ENCODE measurements around the gene CD48. TPM values are rescaled to one million over a fixed set of nuclear protein-coding genes. Genes with fewer than 3 reads are reported as not detected.

CD48 gene
- total RNA-seq, 1 experiment from 2014 or later, result not detected

DNA sequence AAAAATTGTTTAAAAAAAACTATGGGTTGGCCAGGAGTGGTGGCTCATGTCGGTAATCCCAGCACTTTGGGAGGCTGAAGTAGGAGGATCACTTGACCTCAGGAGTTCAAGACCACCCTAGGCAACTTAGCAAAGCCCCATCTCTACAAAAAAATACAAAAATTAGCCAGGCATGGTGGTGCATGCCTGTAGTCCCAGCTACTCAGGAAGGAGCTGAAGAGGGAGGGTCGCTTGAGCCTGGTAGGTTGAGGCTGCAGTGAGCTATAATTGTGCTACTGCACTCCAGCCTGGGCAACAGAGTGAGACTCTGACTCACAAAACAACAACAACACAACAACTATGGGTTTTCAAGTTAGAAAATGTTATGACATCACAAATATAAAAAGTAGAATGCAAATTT, 43.8 kb upstream of the CD48 start:
- Histone ChIP-seq H3K36me3 (ENCODE audit: control insufficient read depth, insufficient read depth, low read length) (no peaks in the 10 kb centered on the region), H3K4me3 (ENCODE audit: low read depth, low read length) (no peak overlapping the region), H3K9me3 (peaks cover 3% of the 10 kb centered on the region; the same call in 1 of the 2 replicates), H3K27me3 (replicated peaks; ENCODE audit: control insufficient read depth, insufficient read depth, low read length) (no peaks in the 10 kb centered on the region), H3K4me1 (no peaks in the 10 kb centered on the region)
- ChIA-PET CTCF (interaction anchor here (0.6 kb wide), 1 partner anchor 10 kb away, joined by 3 read pairs; no protein-coding TSS in a partner anchor), POLR2A (no interaction called here)
- no peak for TF ChIP-seq CTCF (IDR thresholded peaks at IDR 0.05; ENCODE audit: insufficient read depth in 1 of 2, low read depth in 1 of 2, low read length in 1 of 2, severe bottlenecking in 1 of 2, unreplicated experiment in 1 of 2)
- no peak for DNase-seq
- H3K4me3 Mint-ChIP-seq (ENCODE audit: unreplicated experiment), result no peak overlapping the region
- no peaks in the 10 kb centered on the region for H3K36me3 Mint-ChIP-seq (ENCODE audit: insufficient read depth, unreplicated experiment)
- no peak overlapping the region for H3K27ac Mint-ChIP-seq (ENCODE audit: unreplicated experiment)
- H3K9me3 Mint-ChIP-seq (ENCODE audit: unreplicated experiment), result no peaks in the 10 kb centered on the region
- no TSS peak for BruUV-seq (replicated peaks)
- H3K4me1 Mint-ChIP-seq (ENCODE audit: low read depth, unreplicated experiment), result no peaks in the 10 kb centered on the region
- H3K27me3 Mint-ChIP-seq (ENCODE audit: insufficient read depth, unreplicated experiment), result peaks cover 5% of the 10 kb centered on the region
- intact Hi-C loops (cut with micrococcal nuclease; ENCODE audit: unreplicated experiment), result no loop called here

DNA sequence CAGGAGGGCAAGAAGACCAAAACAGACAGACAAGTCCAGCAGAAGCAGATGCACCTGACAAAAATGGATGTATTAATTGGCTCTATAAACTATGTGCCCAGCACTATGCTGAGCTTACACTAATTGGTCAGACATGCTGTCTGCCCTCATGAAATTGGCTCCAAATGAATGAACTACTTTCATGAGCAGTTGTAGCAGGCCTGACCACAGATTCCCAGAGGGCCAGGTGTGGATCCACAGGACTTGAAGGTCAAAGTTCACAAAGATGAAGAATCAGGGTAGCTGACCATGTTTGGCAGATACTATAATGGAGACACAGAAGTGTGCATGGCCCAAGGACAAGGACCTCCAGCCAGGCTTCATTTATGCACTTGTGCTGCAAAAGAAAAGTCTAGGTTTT, 42.0 kb upstream of the CD48 start:
- no peaks in the 10 kb centered on the region for H3K36me3 ChIP-seq (ENCODE audit: control insufficient read depth, insufficient read depth, low read length)
- no peaks in the 10 kb centered on the region for H3K27me3 ChIP-seq (replicated peaks; ENCODE audit: control insufficient read depth, insufficient read depth, low read length)
- no peaks in the 10 kb centered on the region for H3K4me1 ChIP-seq
- Mint-ChIP-seq H3K27me3 (ENCODE audit: insufficient read depth, unreplicated experiment) (peaks cover 5% of the 10 kb centered on the region), H3K4me1 (ENCODE audit: low read depth, unreplicated experiment) (no peaks in the 10 kb centered on the region), H3K27ac (ENCODE audit: unreplicated experiment) (no peak overlapping the region), H3K4me3 (ENCODE audit: unreplicated experiment) (no peak overlapping the region), H3K9me3 (ENCODE audit: unreplicated experiment) (no peaks in the 10 kb centered on the region), H3K36me3 (ENCODE audit: insufficient read depth, unreplicated experiment) (no peaks in the 10 kb centered on the region)
- BruUV-seq (replicated peaks), result no TSS peak
- no peak overlapping the region for H3K4me3 ChIP-seq (ENCODE audit: low read depth, low read length)
- ChIA-PET CTCF (no interaction called here), POLR2A (no interaction called here)
- DNase-seq, result no peak
- peaks cover 3% of the 10 kb centered on the region; the same call in 1 of the 2 replicates for H3K9me3 ChIP-seq
- no peak for TF ChIP-seq CTCF (IDR thresholded peaks at IDR 0.05; ENCODE audit: insufficient read depth in 1 of 2, low read depth in 1 of 2, low read length in 1 of 2, severe bottlenecking in 1 of 2, unreplicated experiment in 1 of 2)
- intact Hi-C loops (cut with micrococcal nuclease; ENCODE audit: unreplicated experiment), result no loop called here

DNA sequence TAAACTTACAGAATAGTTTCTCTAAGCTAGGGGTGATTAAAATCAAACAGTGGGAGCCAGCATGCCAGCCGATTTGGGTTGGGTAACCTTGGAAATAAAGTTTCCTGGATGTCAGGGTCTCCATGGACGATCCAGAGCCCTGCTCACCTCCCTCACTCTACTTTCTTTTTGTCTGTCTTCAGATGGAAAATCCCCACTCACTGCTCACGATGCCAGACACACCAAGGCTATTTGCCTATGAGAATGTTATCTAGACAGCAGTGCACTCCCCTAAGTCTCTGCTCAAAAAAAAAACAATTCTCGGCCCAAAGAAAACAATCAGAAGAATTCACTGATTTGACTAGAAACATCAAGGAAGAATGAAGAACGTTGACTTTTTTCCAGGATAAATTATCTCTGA, 41.3 kb upstream of the CD48 start:
- H3K9me3 Mint-ChIP-seq (ENCODE audit: unreplicated experiment), result no peaks in the 10 kb centered on the region
- intact Hi-C loops (cut with micrococcal nuclease; ENCODE audit: unreplicated experiment), result no loop called here
- H3K27ac Mint-ChIP-seq (ENCODE audit: unreplicated experiment), result no peak overlapping the region
- H3K4me3 Mint-ChIP-seq (ENCODE audit: unreplicated experiment), result no peak overlapping the region
- no peaks in the 10 kb centered on the region for H3K4me1 Mint-ChIP-seq (ENCODE audit: low read depth, unreplicated experiment)
- no peak overlapping the region for H3K4me3 ChIP-seq (ENCODE audit: low read depth, low read length)
- no peaks in the 10 kb centered on the region for H3K27me3 ChIP-seq (replicated peaks; ENCODE audit: control insufficient read depth, insufficient read depth, low read length)
- H3K36me3 Mint-ChIP-seq (ENCODE audit: insufficient read depth, unreplicated experiment), result no peaks in the 10 kb centered on the region
- ChIA-PET CTCF (no interaction called here), POLR2A (no interaction called here)
- no peak for TF ChIP-seq CTCF (IDR thresholded peaks at IDR 0.05; ENCODE audit: insufficient read depth in 1 of 2, low read depth in 1 of 2, low read length in 1 of 2, severe bottlenecking in 1 of 2, unreplicated experiment in 1 of 2)
- no peaks in the 10 kb centered on the region for H3K4me1 ChIP-seq
- no peak for DNase-seq
- peaks cover 5% of the 10 kb centered on the region for H3K27me3 Mint-ChIP-seq (ENCODE audit: insufficient read depth, unreplicated experiment)
- no peaks in the 10 kb centered on the region for H3K36me3 ChIP-seq (ENCODE audit: control insufficient read depth, insufficient read depth, low read length)
- H3K9me3 ChIP-seq, result peaks cover 3% of the 10 kb centered on the region; the same call in 1 of the 2 replicates
- BruUV-seq (replicated peaks), result no TSS peak
